Trophoblast cell (in vitro differentiated cells and primary cell): ENCODE measurements around the gene SLC33A1.

Source experiments
- DNase-seq, 2 donors: peaks; one replicate each; pipeline ENCODE4 v3.0.0-alpha.2; 2016
- H2AFZ ChIP-seq: 2 replicates; pipeline ENCODE4 v1.6.1; 2013; ENCODE audit warnings: low read length, moderate library complexity, mild to moderate bottlenecking; ENCODE audit not compliant: insufficient read depth, poor library complexity
- H2AK5ac ChIP-seq: 2 replicates; pipeline ENCODE4 v1.6.1; 2013; ENCODE audit warnings: mild to moderate bottlenecking, low read length
- H2BK120ac ChIP-seq: 2 replicates; pipeline ENCODE4 v1.6.1; 2013; ENCODE audit warnings: low read length, mild to moderate bottlenecking, moderate library complexity; ENCODE audit not compliant: insufficient read depth, poor library complexity
- H2BK12ac ChIP-seq: 2 replicates; pipeline ENCODE4 v1.6.1; 2013; ENCODE audit warnings: mild to moderate bottlenecking, low read length, moderate library complexity
- H2BK5ac ChIP-seq: 2 replicates; pipeline ENCODE4 v1.6.1; 2013; ENCODE audit warnings: low read length, low read depth, moderate library complexity, mild to moderate bottlenecking; ENCODE audit not compliant: poor library complexity
- H3K14ac ChIP-seq: 2 replicates; pipeline ENCODE4 v1.6.1; 2013; ENCODE audit warnings: mild to moderate bottlenecking, low read length
- H3K18ac ChIP-seq: 2 replicates; pipeline ENCODE4 v1.6.1; 2013; ENCODE audit warnings: mild to moderate bottlenecking, low read length
- H3K23ac ChIP-seq: 2 replicates; pipeline ENCODE4 v1.6.1; 2013; ENCODE audit warnings: low read length
- H3K27ac ChIP-seq: 2 replicates; pipeline ENCODE4 v1.5.1; 2013; ENCODE audit warnings: low read depth, mild to moderate bottlenecking, inconsistent platforms, low read length, moderate library complexity
- H3K27me3 ChIP-seq: 2 replicates; pipeline ENCODE4 v1.6.1; 2013; ENCODE audit warnings: inconsistent platforms, mild to moderate bottlenecking, low read length, moderate library complexity; ENCODE audit not compliant: insufficient read depth
- H3K36me3 ChIP-seq, 2 experiments: 1 replicate in 1 of 2; 2 replicates in 1 of 2; pipeline ENCODE4 v1.6.1; 2013; ENCODE audit warnings: low read length in 2 of 2, mild to moderate bottlenecking in 2 of 2, moderate library complexity in 1 of 2; ENCODE audit not compliant: insufficient read depth in 2 of 2, control insufficient read depth in 1 of 2
- H3K4ac ChIP-seq: 2 replicates; pipeline ENCODE4 v1.6.1; 2013; ENCODE audit warnings: low read depth, mild to moderate bottlenecking, low read length, moderate library complexity
- H3K4me1 ChIP-seq, 2 experiments: 1 replicate in 1 of 2; 2 replicates in 1 of 2; pipeline ENCODE4 v1.6.1; 2013; ENCODE audit warnings: low read length in 2 of 2, mild to moderate bottlenecking in 2 of 2, moderate library complexity in 1 of 2; ENCODE audit not compliant: insufficient read depth in 2 of 2, control insufficient read depth in 1 of 2
- H3K4me2 ChIP-seq: 2 replicates; pipeline ENCODE4 v1.6.1; 2013; ENCODE audit warnings: inconsistent platforms, mild to moderate bottlenecking, low read length, moderate library complexity
- H3K4me3 ChIP-seq: 2 replicates; pipeline ENCODE4 v1.5.1; 2013; ENCODE audit warnings: mild to moderate bottlenecking, low read depth, low read length, inconsistent platforms
- H3K79me1 ChIP-seq: one replicate; pipeline ENCODE4 v1.6.1; 2013; ENCODE audit warnings: low read length
- H3K79me2 ChIP-seq: 2 replicates; pipeline ENCODE4 v1.6.1; 2013; ENCODE audit warnings: low read length, mild to moderate bottlenecking; ENCODE audit not compliant: control insufficient read depth, insufficient read depth, poor library complexity
- H3K9ac ChIP-seq: 2 replicates; pipeline ENCODE4 v1.6.1; 2013; ENCODE audit warnings: mild to moderate bottlenecking, low read length
- H3K9me3 ChIP-seq: 2 replicates; pipeline ENCODE4 v1.6.1; 2013; ENCODE audit warnings: low read depth, mild to moderate bottlenecking, control low read depth, inconsistent platforms, low read length; ENCODE audit not compliant: insufficient read depth
- H4K12ac ChIP-seq: 2 replicates; pipeline ENCODE4 v1.6.1; 2013; ENCODE audit warnings: low read depth, mild to moderate bottlenecking, low read length, moderate library complexity
- H4K8ac ChIP-seq: 2 replicates; pipeline ENCODE4 v1.6.1; 2013; ENCODE audit warnings: low read depth, mild to moderate bottlenecking, low read length, moderate library complexity
- H4K91ac ChIP-seq: one replicate; pipeline ENCODE4 v1.6.1; 2013; ENCODE audit warnings: low read depth, mild to moderate bottlenecking, low read length, moderate library complexity
- WGBS: extraction: QIAGEN DNeasy Blood & Tissue Kit; methylation state at CpG from one replicate; pipeline ENCODE4 v1.1.7; 2013; ENCODE audit warnings: missing lambda C conversion rate; ENCODE audit not compliant: insufficient read length, insufficient coverage; ENCODE audit errors: extremely low coverage; 5-methylcytosine and 5-hydroxymethylcytosine counted together

The SLC33A1 gene

GRCh38 chr3:155804323-155804722, 49.9 kb downstream of the SLC33A1 start:
- Histone ChIP-seq H3K27me3 (no peaks in the 10 kb centered on the region), H2AK5ac (no peak overlapping the region), H3K4me2 (no peak overlapping the region), H3K27ac (no peak overlapping the region), H3K4ac (no peak overlapping the region), H3K79me1 (peaks cover 4% of the 10 kb centered on the region), H4K8ac (no peak overlapping the region), H3K9ac (no peak overlapping the region), H3K9me3 (no peaks in the 10 kb centered on the region), H3K36me3 (no peaks in the 10 kb centered on the region), H3K23ac (no peak overlapping the region), H2BK5ac (no peak overlapping the region), H3K14ac (no peak overlapping the region), H4K91ac (no peak overlapping the region), H3K4me3 (no peak overlapping the region), H2BK12ac (no peak overlapping the region), H2BK120ac (no peak overlapping the region), H2AFZ (no peak overlapping the region), H3K4me1 (peaks cover 0 to 3% of the 10 kb centered on the region in 2 experiments), H4K12ac (no peak overlapping the region), H3K79me2 (peaks cover 2% of the 10 kb centered on the region), H3K18ac (no peak overlapping the region)
- DNase-seq: no peak

DNA sequence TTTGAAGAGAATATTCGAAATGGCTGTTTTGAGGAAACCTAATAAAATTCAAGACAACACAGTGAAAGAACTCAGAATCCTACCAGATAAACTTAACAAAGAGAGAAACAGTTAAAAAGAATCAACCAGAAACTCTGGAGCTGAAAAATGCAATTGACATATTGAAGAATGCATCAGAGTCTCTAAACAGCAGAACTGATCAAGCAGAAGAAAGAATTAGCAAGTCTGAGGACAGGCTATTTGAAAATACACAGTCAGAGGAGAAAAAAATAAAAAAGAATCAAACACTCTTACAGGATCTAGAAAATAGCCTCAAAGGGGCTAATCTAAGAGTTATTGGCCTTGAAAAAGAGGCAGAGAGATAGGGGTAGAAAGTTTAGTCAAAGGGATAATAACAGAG, 61.7 kb downstream of the SLC33A1 start:
- Histone ChIP-seq H3K79me1 (no peaks in the 10 kb centered on the region), H4K8ac (no peak overlapping the region), H3K27me3 (no peaks in the 10 kb centered on the region), H3K9ac (no peak overlapping the region), H3K14ac (no peak overlapping the region), H4K91ac (no peak overlapping the region), H2AFZ (no peak overlapping the region), H2BK120ac (no peak overlapping the region), H3K23ac (no peak overlapping the region), H3K18ac (no peak overlapping the region), H3K4me2 (no peak overlapping the region), H3K4me3 (no peak overlapping the region), H3K9me3 (no peaks in the 10 kb centered on the region), H3K79me2 (peaks cover 2% of the 10 kb centered on the region), H2AK5ac (no peak overlapping the region), H3K4ac (no peak overlapping the region), H2BK5ac (no peak overlapping the region), H4K12ac (no peak overlapping the region), H3K27ac (no peak overlapping the region), H3K36me3 (peaks cover 0 to 3% of the 10 kb centered on the region in 2 experiments), H3K4me1 (no peaks in the 10 kb centered on the region), H2BK12ac (no peak overlapping the region)
- WGBS: no CpG with 5 or more reads among the region's 1 CpG
- DNase-seq: no peak

- Histone ChIP-seq H2AFZ (no peak overlapping the region), H3K4me1 (no peaks in the 10 kb centered on the region), H3K27me3 (no peaks in the 10 kb centered on the region), H3K18ac (no peak overlapping the region), H3K14ac (no peak overlapping the region), H3K23ac (no peak overlapping the region), H2BK120ac (no peak overlapping the region), H3K4me3 (no peak overlapping the region), H2BK5ac (no peak overlapping the region), H2BK12ac (no peak overlapping the region), H3K4me2 (no peak overlapping the region), H4K91ac (no peak overlapping the region), H3K27ac (no peak overlapping the region), H3K79me2 (peaks cover 2% of the 10 kb centered on the region), H4K8ac (no peak overlapping the region), H3K4ac (no peak overlapping the region), H3K79me1 (no peaks in the 10 kb centered on the region), H3K9me3 (no peaks in the 10 kb centered on the region), H2AK5ac (no peak overlapping the region), H3K36me3 (peaks cover 0 to 3% of the 10 kb centered on the region in 2 experiments), H3K9ac (no peak overlapping the region), H4K12ac (no peak overlapping the region)
- WGBS: no CpG with 5 or more reads among the region's 2 CpGs
- DNase-seq: peak; percentile 29 to 54
Measured at GRCh38 chr3:155791190-155791589, 63.0 kb downstream of the SLC33A1 start.

GRCh38 chr3:155790272-155790925, 63.8 kb downstream of the SLC33A1 start:
- H3K27me3 ChIP-seq: no peaks in the 10 kb centered on the region
- H3K79me2 ChIP-seq: peaks cover 2% of the 10 kb centered on the region
- H3K4me1 ChIP-seq: no peaks in the 10 kb centered on the region
- H4K12ac ChIP-seq: no peak overlapping the region
- H2BK120ac ChIP-seq: no peak overlapping the region
- no peak for DNase-seq
- no peak overlapping the region for H3K4me3 ChIP-seq
- no peaks in the 10 kb centered on the region for H3K79me1 ChIP-seq
- H4K91ac ChIP-seq: no peak overlapping the region
- H3K9me3 ChIP-seq: no peaks in the 10 kb centered on the region
- H4K8ac ChIP-seq: no peak overlapping the region
- no peak overlapping the region for H3K18ac ChIP-seq
- H2AFZ ChIP-seq: no peak overlapping the region
- no peak overlapping the region for H3K14ac ChIP-seq
- H3K27ac ChIP-seq: no peak overlapping the region
- no CpG with 5 or more reads among the region's 4 CpGs for WGBS
- peaks cover 0 to 3% of the 10 kb centered on the region in 2 experiments for H3K36me3 ChIP-seq
- H2BK12ac ChIP-seq: no peak overlapping the region
- H2BK5ac ChIP-seq: no peak overlapping the region
- H3K4ac ChIP-seq: no peak overlapping the region
- no peak overlapping the region for H3K4me2 ChIP-seq
- no peak overlapping the region for H3K9ac ChIP-seq
- H3K23ac ChIP-seq: no peak overlapping the region
- no peak overlapping the region for H2AK5ac ChIP-seq
